GM18517 (cell line): Measurements from ENCODE around the gene TMEM217.
"Not testable (repeated sequence)": the region's sequence is repeated elsewhere in the genome, so short reads cannot be mapped to it uniquely, and the experiment has no call there.

ENCODE experiments used
- ATAC-seq: cut with Tn5 transposase; IDR thresholded peaks from one replicate; pipeline ENCODE4 v1.9.1; 2021; ENCODE audit warnings: mild to moderate bottlenecking, moderate library complexity; ENCODE audit not compliant: unreplicated experiment

The TMEM217 gene

GRCh38 chr6:37218511-37218910 lies 39.4 kb downstream of the TMEM217 start:
- no peak for ATAC-seq

- no peak for ATAC-seq
Measured at GRCh38 chr6:37218061-37218460, 39.9 kb downstream of the TMEM217 start.

GRCh38 chr6:37212268-37212667 lies 45.7 kb downstream of the TMEM217 start:
- ATAC-seq = no peak

GRCh38 chr6:37210313-37210968 lies 47.5 kb downstream of the TMEM217 start:
- ATAC-seq = no peak

GRCh38 chr6:37209461-37210205 lies 48.3 kb downstream of the TMEM217 start:
- no peak for ATAC-seq

- ATAC-seq = no peak
Measured at GRCh38 chr6:37208793-37209192, 49.2 kb downstream of the TMEM217 start.

- no peak for ATAC-seq
Measured at GRCh38 chr6:37207903-37208456, 50.0 kb downstream of the TMEM217 start.

- no peak for ATAC-seq
Measured at GRCh38 chr6:37206622-37207021, 51.3 kb downstream of the TMEM217 start.

GRCh38 chr6:37205997-37206340 lies 52.0 kb downstream of the TMEM217 start:
- ATAC-seq = no peak

GRCh38 chr6:37205175-37205996 lies 52.6 kb downstream of the TMEM217 start:
- ATAC-seq = no peak

- no peak for ATAC-seq
Measured at GRCh38 chr6:37204014-37204751, 53.8 kb downstream of the TMEM217 start.

GRCh38 chr6:37202788-37203491 lies 55.0 kb downstream of the TMEM217 start:
- ATAC-seq = no peak

GRCh38 chr6:37201726-37202125 lies 56.2 kb downstream of the TMEM217 start:
- no peak for ATAC-seq

GRCh38 chr6:37200085-37200484 lies 57.9 kb downstream of the TMEM217 start:
- no peak for ATAC-seq

- ATAC-seq = not testable (repeated sequence)
Measured at GRCh38 chr6:37196451-37196850, 61.5 kb downstream of the TMEM217 start.

- not testable (repeated sequence) for ATAC-seq
Measured at GRCh38 chr6:37194886-37195285, 63.1 kb downstream of the TMEM217 start.

- no peak for ATAC-seq
Measured at GRCh38 chr6:37192666-37193065, 65.3 kb downstream of the TMEM217 start.

GRCh38 chr6:37190159-37190535 lies 67.8 kb downstream of the TMEM217 start:
- no peak for ATAC-seq

- no peak for ATAC-seq
Measured at GRCh38 chr6:37188962-37189510, 68.9 kb downstream of the TMEM217 start.
